ENCODE results near the gene SIGLEC12. TPM values are rescaled to one million over a fixed set of nuclear protein-coding genes. Genes with fewer than 3 reads are reported as not detected.

Gene SIGLEC12
- polyA plus RNA-seq, 1 donor (not counting 4 experiments of a cell fraction or from before 2014, with no cell fraction given), result not detected

GRCh38 chr19:51488491-51488890 is 13.1 kb downstream of the SIGLEC12 start:
- H3K27ac ChIP-seq (ENCODE audit: control insufficient read depth, insufficient read depth, low read length), result no peak overlapping the region
- H3K36me3 ChIP-seq (ENCODE audit: control insufficient read depth in 2 of 2, extremely low read depth in 1 of 2, insufficient read depth in 2 of 2, low read length in 2 of 2), result no peaks in the 10 kb centered on the region
- DNase-seq (ENCODE audit: low read depth, low spot score) (no peak), FAIRE-seq (no peak)
- no peak overlapping the region for H3K9ac ChIP-seq (ENCODE audit: control insufficient read depth, extremely low read depth, insufficient read depth, low read length)
- H4K20me1 ChIP-seq (ENCODE audit: control insufficient read depth, extremely low read depth, insufficient read depth, low read length), result no peaks in the 10 kb centered on the region
- no peaks in the 10 kb centered on the region for H3K27me3 ChIP-seq (ENCODE audit: control insufficient read depth, extremely low read depth, insufficient read depth, low read length)
- H3K79me2 ChIP-seq (ENCODE audit: control insufficient read depth, insufficient read depth, low read length), result no peaks in the 10 kb centered on the region
- no peak for TF ChIP-seq CTCF (optimal IDR thresholded peaks at IDR 0.05 in 1 of 3, IDR thresholded peaks at IDR 0.05 in 1 of 3, conservative IDR thresholded peaks at IDR 0.05 in 1 of 3; ENCODE audit: extremely low read depth in 1 of 3, insufficient read depth in 2 of 3, low read length in 3 of 3)
- TF ChIP-seq EZH2 (IDR thresholded peaks at IDR 0.05; ENCODE audit: low read length), result no peak
- H2AFZ ChIP-seq (ENCODE audit: control insufficient read depth, low read length), result no peak overlapping the region
- no peak overlapping the region for H3K4me3 ChIP-seq (ENCODE audit: control insufficient read depth in 2 of 3, extremely low read depth in 1 of 3, insufficient read depth in 2 of 3, low read depth in 1 of 3, low read length in 3 of 3)
- H3K4me1 ChIP-seq (ENCODE audit: control insufficient read depth, extremely low read depth, insufficient read depth, low read length), result no peaks in the 10 kb centered on the region
- H3K9me3 ChIP-seq (ENCODE audit: control insufficient read depth, low read depth, low read length), result peaks cover 2% of the 10 kb centered on the region
- dilution Hi-C loops (cut with MboI; ENCODE audit: extremely low pct_ligation_motif_present, low sequenced_read_pairs), result no loop called here
- no peak overlapping the region for H3K4me2 ChIP-seq (ENCODE audit: control insufficient read depth, extremely low read depth, insufficient read depth, low read depth, low read length)
- H3K9me1 ChIP-seq (ENCODE audit: control insufficient read depth, extremely low read depth, insufficient read depth, low read length), result no peaks in the 10 kb centered on the region

GRCh38 chr19:51485960-51486660 is 15.5 kb downstream of the SIGLEC12 start:
- dilution Hi-C loops (cut with MboI; ENCODE audit: extremely low pct_ligation_motif_present, low sequenced_read_pairs), result no loop called here
- Histone ChIP-seq H3K9me3 (ENCODE audit: control insufficient read depth, low read depth, low read length) (peaks cover 2% of the 10 kb centered on the region), H3K27me3 (ENCODE audit: control insufficient read depth, extremely low read depth, insufficient read depth, low read length) (no peaks in the 10 kb centered on the region)

More at GRCh38 chr19:51485960-51486660, 15.5 kb downstream of the SIGLEC12 start:
- no peaks in the 10 kb centered on the region for H3K4me1 ChIP-seq (ENCODE audit: control insufficient read depth, extremely low read depth, insufficient read depth, low read length)
- H3K79me2 ChIP-seq (ENCODE audit: control insufficient read depth, insufficient read depth, low read length), result no peaks in the 10 kb centered on the region
- H3K9me1 ChIP-seq (ENCODE audit: control insufficient read depth, extremely low read depth, insufficient read depth, low read length), result no peaks in the 10 kb centered on the region
- no peak overlapping the region for H3K27ac ChIP-seq (ENCODE audit: control insufficient read depth, insufficient read depth, low read length)
- no peak for TF ChIP-seq CTCF (optimal IDR thresholded peaks at IDR 0.05 in 1 of 3, IDR thresholded peaks at IDR 0.05 in 1 of 3, conservative IDR thresholded peaks at IDR 0.05 in 1 of 3; ENCODE audit: extremely low read depth in 1 of 3, insufficient read depth in 2 of 3, low read length in 3 of 3)
- TF ChIP-seq EZH2 (IDR thresholded peaks at IDR 0.05; ENCODE audit: low read length), result no peak
- H4K20me1 ChIP-seq (ENCODE audit: control insufficient read depth, extremely low read depth, insufficient read depth, low read length), result no peaks in the 10 kb centered on the region
- FAIRE-seq (no peak), DNase-seq (ENCODE audit: low read depth, low spot score) (no peak)
- H3K9ac ChIP-seq (ENCODE audit: control insufficient read depth, extremely low read depth, insufficient read depth, low read length), result no peak overlapping the region
- no peak overlapping the region for H3K4me2 ChIP-seq (ENCODE audit: control insufficient read depth, extremely low read depth, insufficient read depth, low read depth, low read length)
- H3K4me3 ChIP-seq (ENCODE audit: control insufficient read depth in 2 of 3, extremely low read depth in 1 of 3, insufficient read depth in 2 of 3, low read depth in 1 of 3, low read length in 3 of 3), result no peak overlapping the region
- H3K36me3 ChIP-seq (ENCODE audit: control insufficient read depth in 2 of 2, extremely low read depth in 1 of 2, insufficient read depth in 2 of 2, low read length in 2 of 2), result no peaks in the 10 kb centered on the region
- no peak overlapping the region for H2AFZ ChIP-seq (ENCODE audit: control insufficient read depth, low read length)

All from keratinocyte (primary cell).